AG08396 (cell line): Measurements from ENCODE around the gene CRTC3.

Experiments
- DNase-seq: peaks from one replicate; pipeline ENCODE4 v3.0.0; 2012; ENCODE audit warnings: low spot score, mixed read lengths

The CRTC3 gene

GRCh38 chr15:90594301-90594738 is 64.6 kb downstream of the CRTC3 start:
- no peak for DNase-seq

DNA sequence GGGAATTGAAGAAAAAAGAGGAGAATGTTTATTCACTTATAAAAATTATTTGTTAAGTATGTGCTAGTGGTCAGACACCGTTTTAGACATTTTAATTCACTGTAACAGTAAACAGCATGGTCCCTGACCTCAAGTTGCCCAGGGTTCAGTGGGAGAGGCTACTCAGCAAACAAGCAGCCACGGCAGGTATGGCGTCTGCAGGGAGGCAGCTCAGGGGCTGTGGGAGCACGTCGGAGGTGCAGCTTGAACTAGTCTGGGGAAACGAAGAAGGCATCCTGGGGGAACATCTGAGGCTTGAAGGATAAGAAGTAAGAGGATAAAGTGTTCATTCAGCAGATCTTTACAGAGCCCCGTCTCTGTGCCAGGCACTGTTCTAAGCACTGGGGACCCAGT is 66.0 kb downstream of the CRTC3 start:
- DNase-seq: no peak

DNA sequence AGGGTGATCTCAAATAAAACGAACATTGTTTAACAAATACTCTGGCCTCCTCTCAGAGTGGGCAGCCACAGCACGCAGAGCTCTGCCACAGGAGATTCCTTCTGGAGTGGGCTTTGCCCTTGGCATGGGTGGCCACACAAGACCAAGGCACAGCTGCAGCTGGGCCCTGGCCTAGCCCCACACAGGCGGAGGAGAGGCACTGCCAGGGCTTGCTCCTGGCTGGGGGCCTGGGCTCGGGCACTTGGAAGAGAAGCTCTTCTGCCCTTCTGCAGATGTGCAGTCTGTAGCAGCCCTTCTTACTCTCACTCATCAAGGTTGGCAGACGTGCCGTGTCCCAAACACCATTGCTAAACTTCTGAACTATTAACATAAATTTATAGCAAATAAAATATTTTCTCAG is 67.2 kb downstream of the CRTC3 start:
- DNase-seq: no peak

DNA sequence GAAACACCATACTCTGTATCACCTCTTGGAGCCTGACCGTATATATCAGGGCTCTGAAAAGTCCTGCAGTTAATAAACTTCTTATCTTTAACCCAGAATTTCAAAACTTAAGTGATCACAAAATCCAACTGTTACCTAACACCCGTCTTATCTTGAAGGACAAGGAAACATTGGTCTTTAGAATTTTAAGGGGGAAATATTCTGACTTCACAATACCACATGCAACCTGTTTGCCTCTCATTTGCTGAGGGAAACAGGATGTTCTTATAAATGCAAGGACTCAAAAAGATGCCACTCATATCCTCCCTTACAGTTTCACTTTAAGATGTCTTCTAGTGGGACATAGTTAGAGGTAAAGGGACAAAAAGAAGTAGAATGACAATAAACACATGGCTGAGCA is 67.9 kb downstream of the CRTC3 start:
- DNase-seq: no peak

DNA sequence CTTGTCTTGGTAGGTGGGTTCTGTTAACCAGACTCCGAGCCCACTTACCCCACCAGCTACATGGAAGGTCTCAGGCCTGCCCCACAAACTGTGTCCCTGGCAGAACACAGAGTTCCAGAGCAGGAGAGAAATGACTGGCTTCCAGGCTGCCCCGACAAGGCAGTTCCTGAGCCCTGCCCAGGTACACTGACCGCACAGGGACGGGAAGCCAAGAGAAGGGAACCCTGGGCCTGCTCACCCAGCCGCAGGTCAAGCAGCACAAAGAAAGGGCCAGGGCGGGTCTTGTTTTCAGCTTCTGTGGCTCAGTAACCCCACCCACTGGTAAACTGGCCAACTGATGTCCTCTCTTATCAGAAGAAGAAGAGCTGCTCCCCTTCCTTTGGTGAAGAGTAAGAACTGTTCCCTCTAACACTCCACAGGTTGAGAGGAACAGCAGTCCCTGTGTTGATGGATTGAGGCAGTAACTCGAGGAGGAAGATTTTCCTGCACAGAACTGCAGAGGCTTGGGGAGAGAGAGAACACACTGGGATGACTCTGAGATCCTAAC is 68.4 kb downstream of the CRTC3 start:
- DNase-seq: no peak

GRCh38 chr15:90598679-90599078 is 69.0 kb downstream of the CRTC3 start:
- no peak for DNase-seq

DNA sequence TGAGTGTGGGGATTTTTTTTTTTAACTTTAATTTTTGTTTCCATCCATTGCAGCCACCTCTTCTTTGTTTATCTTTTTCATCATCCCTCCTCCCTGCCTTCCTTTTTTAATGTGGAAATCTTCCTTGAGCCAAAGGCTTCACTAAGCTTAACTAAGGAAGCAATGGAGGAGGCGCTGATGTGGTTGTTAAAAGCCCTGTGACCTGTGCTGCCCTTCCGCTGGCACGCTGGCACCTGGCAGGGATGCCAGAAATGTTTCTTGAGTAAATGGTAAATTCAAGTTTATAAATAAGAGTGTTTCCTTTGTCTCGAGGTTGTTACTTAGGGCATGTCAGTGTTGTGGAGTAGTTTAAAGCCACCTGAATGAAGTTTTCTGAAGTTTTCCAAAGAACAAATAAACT is 69.4 kb downstream of the CRTC3 start:
- DNase-seq: no peak

GRCh38 chr15:90599644-90600043 is 69.9 kb downstream of the CRTC3 start:
- no peak for DNase-seq

DNA sequence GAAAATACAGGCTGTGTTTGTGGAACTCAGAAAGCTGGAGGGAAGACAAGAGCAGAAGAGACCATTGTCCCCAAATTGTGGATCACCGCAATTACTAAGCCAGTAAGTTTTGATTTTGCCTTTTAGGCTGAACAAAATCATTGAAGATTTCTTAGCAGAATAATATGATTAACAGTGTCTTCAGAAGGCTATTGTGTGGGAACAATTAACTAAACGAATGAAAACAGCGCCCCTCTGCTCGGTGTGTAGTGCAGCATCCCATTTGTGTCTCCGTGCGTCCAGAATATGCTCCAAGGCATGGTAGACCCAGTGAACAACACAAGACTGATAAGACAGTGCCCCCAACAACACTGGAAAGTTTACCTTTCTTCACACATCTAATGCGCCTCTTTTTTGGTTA is 71.2 kb downstream of the CRTC3 start:
- DNase-seq: no peak

GRCh38 chr15:90603893-90604292 is 74.2 kb downstream of the CRTC3 start:
- DNase-seq: no peak

- no peak for DNase-seq
These were observed 76.9 kb downstream of the CRTC3 start for GRCh38 chr15:90606641-90607040.

DNA sequence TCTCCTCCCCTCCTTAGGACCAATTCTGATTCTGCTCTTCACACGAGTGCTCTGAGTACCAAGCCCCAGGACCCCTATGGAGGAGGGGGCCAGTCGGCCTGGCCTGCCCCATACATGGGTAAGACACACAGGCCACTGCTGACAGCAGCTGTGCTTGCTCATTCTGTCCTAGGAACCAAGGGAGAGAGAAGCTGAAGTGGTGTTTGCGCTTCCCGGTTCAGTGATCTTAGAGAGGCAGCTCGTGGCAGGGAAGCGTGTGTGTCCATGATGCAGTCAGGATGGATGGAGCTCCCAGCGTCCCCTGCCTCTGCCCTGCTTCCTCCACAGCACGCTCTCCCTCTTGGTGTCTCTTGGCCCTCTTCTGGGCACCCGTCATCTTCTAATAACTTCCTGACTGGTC is 77.6 kb downstream of the CRTC3 start:
- DNase-seq: no peak

- DNase-seq: no peak
These were observed 79.8 kb downstream of the CRTC3 start for GRCh38 chr15:90609242-90610180.

GRCh38 chr15:90610190-90610589 is 80.5 kb downstream of the CRTC3 start:
- DNase-seq: peak; percentile 81

DNA sequence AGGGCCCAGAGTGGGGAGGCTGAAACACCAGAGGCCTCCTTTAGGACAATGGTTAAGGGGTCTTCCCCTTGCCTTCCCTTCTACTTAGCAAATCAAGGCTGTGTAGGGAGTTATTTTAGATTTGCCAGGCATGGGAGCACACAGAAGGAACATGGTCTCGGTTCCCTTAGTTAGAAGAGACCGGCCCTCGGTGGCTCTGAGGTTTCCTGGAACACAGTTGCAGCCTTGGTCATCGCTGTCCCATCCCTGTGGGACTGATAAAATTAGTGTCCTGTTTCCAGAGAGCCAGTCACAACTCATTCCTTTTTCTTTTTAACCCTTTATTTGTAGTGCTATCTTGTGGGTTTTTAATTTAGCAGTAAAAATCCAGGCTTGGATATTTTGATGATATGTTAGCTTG is 81.4 kb downstream of the CRTC3 start:
- DNase-seq: no peak

- DNase-seq: no peak
These were observed 87.4 kb downstream of the CRTC3 start for GRCh38 chr15:90617171-90617570.

DNA sequence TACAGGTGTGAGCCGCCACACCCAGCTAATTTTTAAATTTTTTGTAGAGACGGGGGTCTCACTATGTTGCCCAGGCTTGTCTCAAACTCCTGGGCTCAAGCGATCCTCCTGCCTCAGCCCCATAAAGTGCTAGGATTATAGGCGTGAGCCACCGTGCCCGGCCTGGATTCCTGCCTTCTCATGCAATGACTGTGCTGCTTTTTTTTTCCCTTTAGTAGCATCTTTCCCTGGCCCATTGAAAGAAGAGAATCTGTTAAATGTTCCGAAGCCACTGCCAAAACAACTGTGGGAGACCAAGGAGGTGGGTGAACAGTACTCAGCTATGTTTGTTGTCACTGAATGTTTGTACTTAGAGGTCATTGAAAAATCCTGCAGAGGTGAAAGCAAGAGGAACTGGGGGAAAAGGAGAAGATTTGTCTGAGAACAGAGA is 88.0 kb downstream of the CRTC3 start:
- no peak for DNase-seq

- no peak for DNase-seq
These were observed 88.8 kb downstream of the CRTC3 start for GRCh38 chr15:90618330-90619125.

GRCh38 chr15:90619468-90619867 is 89.7 kb downstream of the CRTC3 start:
- DNase-seq: no peak

DNA sequence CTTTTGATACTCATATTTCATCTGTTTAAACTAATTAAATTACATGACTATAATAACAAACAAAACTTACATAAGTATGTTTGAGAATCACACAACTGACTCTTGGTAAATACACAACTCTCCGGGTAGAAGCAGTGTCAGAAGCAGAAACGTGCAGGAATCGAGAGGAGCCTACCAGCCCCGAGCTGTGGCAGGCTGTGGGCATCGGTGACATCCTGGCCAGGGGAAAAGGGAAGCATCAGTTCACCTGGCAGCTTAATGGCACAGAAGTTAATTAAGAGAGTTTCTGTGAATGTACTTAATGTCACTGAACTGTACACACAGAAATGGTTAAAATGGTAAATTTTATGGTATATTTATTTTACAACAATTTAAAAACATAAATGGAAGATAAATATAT is 90.2 kb downstream of the CRTC3 start:
- no peak for DNase-seq

GRCh38 chr15:90620379-90621067 is 90.8 kb downstream of the CRTC3 start:
- no peak for DNase-seq

DNA sequence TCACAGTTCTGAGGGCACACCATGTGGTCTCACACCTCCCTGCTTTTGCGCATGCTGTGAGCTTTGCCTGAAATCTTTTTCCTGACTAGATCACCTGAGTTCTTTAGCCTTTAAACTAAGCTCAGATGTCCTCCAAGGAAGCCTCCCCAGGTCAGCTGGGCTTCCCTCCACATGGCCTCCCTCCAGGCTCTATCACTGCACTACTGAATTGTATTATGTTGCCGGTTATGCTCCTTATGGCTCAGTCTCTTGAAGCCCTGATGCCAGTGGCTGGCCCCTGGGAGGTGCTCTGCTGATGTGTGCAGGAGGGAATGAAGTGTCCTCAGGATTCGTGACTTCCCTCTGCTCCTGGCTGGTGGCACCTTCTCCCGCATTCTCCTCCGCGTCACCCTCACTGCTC is 94.1 kb downstream of the CRTC3 start:
- DNase-seq: no peak
